NCI-H1048 (cell line): ENCODE results near the gene ROBO4.

ENCODE experiments used
- DNase-seq: peaks from one replicate; lab custom pipeline; 2025; lab: John Stamatoyannopoulos, UW

ROBO4 gene

GRCh38 chr11:124872741-124873140, 24.9 kb downstream of the ROBO4 start:
- DNase-seq, result no peak

GRCh38 chr11:124872280-124872679, 25.4 kb downstream of the ROBO4 start:
- DNase-seq, result no peak

- DNase-seq, result no peak
These were observed 27.2 kb downstream of the ROBO4 start for GRCh38 chr11:124870430-124870829.

- DNase-seq, result no peak
These were observed 27.7 kb downstream of the ROBO4 start for GRCh38 chr11:124869856-124870387.

DNA sequence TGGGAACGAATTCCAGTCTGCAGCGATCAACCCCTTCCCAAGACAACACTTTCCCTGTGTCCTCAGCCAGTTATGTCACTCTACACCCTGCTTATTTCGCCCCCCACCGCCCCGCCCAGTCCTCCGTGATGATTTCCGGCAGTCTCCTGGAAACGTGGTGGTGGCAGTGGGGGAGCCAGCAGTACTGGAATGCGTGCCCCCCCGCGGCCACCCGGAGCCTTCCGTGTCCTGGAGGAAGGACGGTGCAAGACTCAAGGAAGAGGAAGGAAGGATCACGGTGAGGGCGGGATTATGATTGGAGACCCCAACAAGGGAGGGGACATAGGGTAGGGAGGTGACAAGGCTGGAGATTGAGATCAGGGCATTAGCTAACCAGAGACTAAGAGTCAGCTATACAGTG, 28.3 kb downstream of the ROBO4 start:
- no peak for DNase-seq

- DNase-seq, result no peak
These were observed 29.1 kb downstream of the ROBO4 start for GRCh38 chr11:124868331-124869274.

- no peak for DNase-seq
These were observed 30.0 kb downstream of the ROBO4 start for GRCh38 chr11:124867700-124868099.

DNA sequence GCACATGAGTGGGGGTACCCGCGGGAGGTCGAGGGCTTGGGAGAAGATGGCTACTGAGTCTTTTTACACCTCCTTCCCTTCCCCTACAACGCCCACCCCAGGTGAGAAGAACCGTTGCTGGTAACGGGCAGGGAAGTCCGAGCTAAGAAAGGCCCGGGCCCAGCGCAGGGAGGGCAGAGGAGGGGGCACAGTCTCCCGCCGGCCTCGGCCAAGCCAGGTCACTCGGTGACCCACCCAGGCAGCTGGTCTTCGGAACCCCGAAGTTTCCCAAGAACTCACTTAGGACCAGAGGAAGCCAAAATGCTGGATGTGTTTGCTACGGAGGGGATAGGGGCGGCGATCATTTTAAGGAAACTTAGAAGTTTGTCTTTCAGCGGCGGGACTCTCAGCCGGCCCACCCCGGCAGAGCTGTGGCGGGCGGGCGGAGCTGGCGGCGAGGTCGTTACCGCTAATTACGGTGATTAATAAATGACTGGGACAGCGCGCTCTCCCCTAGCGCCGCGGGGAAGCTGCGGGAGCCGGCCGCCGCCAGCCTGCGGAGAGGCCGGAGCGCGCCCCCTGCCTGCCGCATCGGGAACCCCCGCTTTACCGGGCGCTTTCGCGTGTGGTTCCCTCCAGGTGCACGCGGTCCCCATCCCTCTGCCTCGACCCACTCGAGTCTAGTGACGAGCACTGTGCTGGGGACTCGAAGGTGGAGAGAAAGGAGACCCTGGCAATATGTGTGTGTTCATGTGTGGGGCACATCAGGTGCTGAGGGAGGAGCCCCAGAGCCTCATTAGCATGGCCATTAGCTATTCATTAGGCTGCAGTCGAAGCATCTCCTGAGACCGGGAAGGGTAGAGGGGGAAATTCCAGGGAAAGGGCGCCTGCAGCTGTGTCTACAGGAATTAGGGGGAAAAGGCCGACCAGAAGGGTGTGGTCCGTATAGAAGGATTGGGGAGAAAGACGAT, 31.5 kb downstream of the ROBO4 start:
- no peak for DNase-seq

DNA sequence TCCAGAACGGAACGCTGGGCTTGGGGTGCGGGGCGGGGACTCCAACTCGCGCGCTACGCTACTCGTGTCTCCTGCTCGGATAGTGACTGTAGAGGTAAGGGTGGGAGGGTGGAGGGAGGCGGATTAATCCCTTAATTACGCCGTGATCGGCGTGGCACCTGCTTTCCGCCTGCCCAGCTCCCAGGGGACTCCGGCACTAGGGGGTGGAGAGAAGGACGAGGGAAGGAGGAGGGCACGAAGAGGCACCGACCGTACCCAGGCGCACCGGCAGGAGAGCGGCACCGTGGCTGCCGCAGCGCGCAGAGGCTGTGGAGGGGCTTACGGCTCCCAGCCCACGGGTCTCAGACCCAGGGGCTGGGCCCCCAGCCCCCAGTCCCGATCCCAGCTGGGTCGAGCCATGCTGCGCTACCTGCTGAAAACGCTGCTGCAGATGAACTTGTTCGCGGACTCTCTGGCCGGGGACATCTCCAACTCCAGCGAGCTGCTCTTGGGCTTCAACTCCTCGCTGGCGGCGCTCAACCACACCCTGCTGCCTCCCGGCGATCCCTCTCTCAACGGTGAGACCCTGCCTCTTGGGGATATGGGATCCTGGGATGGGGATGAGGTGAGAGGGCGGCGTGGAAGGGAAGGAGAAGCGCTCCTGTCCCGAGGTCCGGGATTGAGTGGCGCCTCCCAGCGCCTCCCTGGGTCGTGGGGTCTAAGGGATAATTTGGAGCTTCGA, 32.3 kb downstream of the ROBO4 start, which contains the start of gene ROBO3:
ROBO3 (plus strand) TSS at position 252 of the 721 bp plus-strand sequence; CDS start at position 398, 146 bp downstream.
- no peak for DNase-seq

DNA sequence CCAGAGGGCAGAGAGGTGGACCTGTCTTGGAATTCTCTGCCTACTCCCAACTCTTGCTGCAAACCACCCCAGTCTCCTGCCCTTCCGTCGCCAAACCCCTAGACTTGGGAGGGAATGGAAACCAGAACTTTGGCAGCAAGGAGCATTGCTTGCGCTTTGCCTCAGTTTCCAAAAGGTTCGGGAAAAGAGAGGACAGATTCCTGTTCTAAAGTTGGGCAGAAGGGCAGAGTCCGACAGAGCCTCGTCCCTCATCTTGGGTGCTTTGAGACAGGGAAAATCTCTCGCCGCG, 32.8 kb downstream of the ROBO4 start:
- no peak for DNase-seq

GRCh38 chr11:124864176-124864891, 33.3 kb downstream of the ROBO4 start:
- DNase-seq, result no peak

DNA sequence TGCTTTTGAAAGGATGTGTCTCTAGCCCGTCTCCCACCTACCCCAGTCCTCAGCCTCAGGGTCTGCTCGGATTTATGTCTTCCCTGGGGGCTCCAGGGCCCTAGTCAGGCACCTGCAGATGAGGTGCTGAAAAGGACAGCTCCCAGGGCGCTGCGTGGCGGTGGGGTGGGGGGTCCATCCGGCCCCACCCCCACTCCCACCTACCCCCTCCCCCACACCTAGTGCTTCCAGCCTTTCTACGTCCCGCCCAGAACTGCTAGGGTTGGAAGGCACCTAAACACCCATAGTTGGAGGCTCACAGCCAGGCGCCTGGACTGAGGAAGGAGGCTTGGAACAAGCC, 33.9 kb downstream of the ROBO4 start:
- no peak for DNase-seq

- no peak for DNase-seq
These were observed 34.4 kb downstream of the ROBO4 start for GRCh38 chr11:124863137-124863825.

- DNase-seq, result no peak
These were observed 36.0 kb downstream of the ROBO4 start for GRCh38 chr11:124861670-124862069.

GRCh38 chr11:124859171-124859570, 38.5 kb downstream of the ROBO4 start:
- DNase-seq, result no peak

- DNase-seq, result no peak
These were observed 51.5 kb downstream of the ROBO4 start for GRCh38 chr11:124846070-124846673.

- no peak for DNase-seq
These were observed 53.0 kb downstream of the ROBO4 start for GRCh38 chr11:124844664-124845079.

- no peak for DNase-seq
These were observed 54.1 kb downstream of the ROBO4 start for GRCh38 chr11:124843616-124843910.

- DNase-seq, result no peak
These were observed 55.4 kb downstream of the ROBO4 start for GRCh38 chr11:124842305-124842704.

- DNase-seq, result no peak
These were observed 55.8 kb downstream of the ROBO4 start for GRCh38 chr11:124841840-124842239.
